NCI-H524 treated with DMSO at 0.1 percent for 48 hours (cell line): ENCODE data around the gene PHACTR2.

Experiments
- DNase-seq: peaks from one replicate; lab custom pipeline; 2025; lab: John Stamatoyannopoulos, UW

PHACTR2 gene

GRCh38 chr6:143675382-143675900, 2.3 kb upstream of the PHACTR2 start:
- DNase-seq: no peak

- no peak for DNase-seq
Observed at GRCh38 chr6:143675946-143676345, 1.8 kb upstream of the PHACTR2 start.

GRCh38 chr6:143676437-143677045, 1.2 kb upstream of the PHACTR2 start:
- DNase-seq: no peak

GRCh38 chr6:143677577-143677890, 231 bp upstream of the PHACTR2 start:
- DNase-seq: no peak

- DNase-seq: no peak
Observed at GRCh38 chr6:143679041-143679440, 1.3 kb downstream of the PHACTR2 start.

- peak; percentile 69 for DNase-seq
Observed at GRCh38 chr6:143680141-143680540, 2.4 kb downstream of the PHACTR2 start.

GRCh38 chr6:143682805-143683204, 5.0 kb downstream of the PHACTR2 start:
- DNase-seq: no peak

- DNase-seq: no peak
Observed at GRCh38 chr6:143684486-143684885, 6.7 kb downstream of the PHACTR2 start.

- DNase-seq: no peak
Observed at GRCh38 chr6:143685653-143686052, 7.9 kb downstream of the PHACTR2 start.

- no peak for DNase-seq
Observed at GRCh38 chr6:143687591-143687990, 9.8 kb downstream of the PHACTR2 start.

- DNase-seq: no peak
Observed at GRCh38 chr6:143688681-143689080, 10.9 kb downstream of the PHACTR2 start.

- DNase-seq: no peak
Observed at GRCh38 chr6:143689852-143690251, 12.1 kb downstream of the PHACTR2 start.

- no peak for DNase-seq
Observed at GRCh38 chr6:143691155-143691554, 13.4 kb downstream of the PHACTR2 start.

- DNase-seq: no peak
Observed at GRCh38 chr6:143691900-143692636, 14.3 kb downstream of the PHACTR2 start.

GRCh38 chr6:143692696-143693095, 14.9 kb downstream of the PHACTR2 start:
- DNase-seq: no peak

GRCh38 chr6:143694013-143694412, 16.2 kb downstream of the PHACTR2 start:
- DNase-seq: no peak

- DNase-seq: no peak
Observed at GRCh38 chr6:143694560-143694959, 16.8 kb downstream of the PHACTR2 start.

- no peak for DNase-seq
Observed at GRCh38 chr6:143695130-143695968, 17.6 kb downstream of the PHACTR2 start.

- DNase-seq: no peak
Observed at GRCh38 chr6:143695969-143696663, 18.4 kb downstream of the PHACTR2 start.

- DNase-seq: no peak
Observed at GRCh38 chr6:143696664-143697000, 18.9 kb downstream of the PHACTR2 start.

GRCh38 chr6:143697076-143697800, 19.5 kb downstream of the PHACTR2 start:
- no peak for DNase-seq

GRCh38 chr6:143698329-143698728, 20.6 kb downstream of the PHACTR2 start:
- no peak for DNase-seq
